ENCODE data around the gene UMOD.

DNA sequence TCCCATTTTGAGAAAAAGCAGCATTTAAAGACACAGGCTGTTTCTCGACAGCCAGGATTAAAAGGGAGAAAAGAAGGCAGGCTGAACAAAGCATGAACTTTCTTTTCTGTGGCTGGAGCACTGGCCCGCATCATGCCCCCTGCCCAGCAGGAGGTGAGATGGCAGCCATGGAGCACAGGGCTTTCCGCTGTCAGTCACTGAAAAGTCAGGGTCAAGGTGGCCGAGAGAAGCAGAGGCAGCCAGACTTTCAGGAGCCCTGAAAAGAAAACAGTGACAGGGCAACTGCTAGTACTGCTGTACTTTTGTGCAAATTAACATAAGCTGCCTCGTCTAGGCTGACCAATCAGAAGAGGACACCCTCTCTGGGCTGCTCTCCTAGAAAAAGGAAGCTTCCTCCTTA lies 19.4 kb downstream of the UMOD start:
- TF ChIP-seq, protein P1, sequence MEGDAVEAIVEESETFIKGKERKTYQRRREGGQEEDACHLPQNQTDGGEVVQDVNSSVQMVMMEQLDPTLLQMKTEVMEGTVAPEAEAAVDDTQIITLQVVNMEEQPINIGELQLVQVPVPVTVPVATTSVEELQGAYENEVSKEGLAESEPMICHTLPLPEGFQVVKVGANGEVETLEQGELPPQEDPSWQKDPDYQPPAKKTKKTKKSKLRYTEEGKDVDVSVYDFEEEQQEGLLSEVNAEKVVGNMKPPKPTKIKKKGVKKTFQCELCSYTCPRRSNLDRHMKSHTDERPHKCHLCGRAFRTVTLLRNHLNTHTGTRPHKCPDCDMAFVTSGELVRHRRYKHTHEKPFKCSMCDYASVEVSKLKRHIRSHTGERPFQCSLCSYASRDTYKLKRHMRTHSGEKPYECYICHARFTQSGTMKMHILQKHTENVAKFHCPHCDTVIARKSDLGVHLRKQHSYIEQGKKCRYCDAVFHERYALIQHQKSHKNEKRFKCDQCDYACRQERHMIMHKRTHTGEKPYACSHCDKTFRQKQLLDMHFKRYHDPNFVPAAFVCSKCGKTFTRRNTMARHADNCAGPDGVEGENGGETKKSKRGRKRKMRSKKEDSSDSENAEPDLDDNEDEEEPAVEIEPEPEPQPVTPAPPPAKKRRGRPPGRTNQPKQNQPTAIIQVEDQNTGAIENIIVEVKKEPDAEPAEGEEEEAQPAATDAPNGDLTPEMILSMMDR (IDR thresholded peaks at IDR 0.05): no peak
- no peak for TF ChIP-seq POLR2AphosphoS5 (IDR thresholded peaks at IDR 0.05)

Measured in upper lobe of left lung (tissue), 4 donors.